ENCODE measurements around the gene ACSS3.

The ACSS3 gene

DNA sequence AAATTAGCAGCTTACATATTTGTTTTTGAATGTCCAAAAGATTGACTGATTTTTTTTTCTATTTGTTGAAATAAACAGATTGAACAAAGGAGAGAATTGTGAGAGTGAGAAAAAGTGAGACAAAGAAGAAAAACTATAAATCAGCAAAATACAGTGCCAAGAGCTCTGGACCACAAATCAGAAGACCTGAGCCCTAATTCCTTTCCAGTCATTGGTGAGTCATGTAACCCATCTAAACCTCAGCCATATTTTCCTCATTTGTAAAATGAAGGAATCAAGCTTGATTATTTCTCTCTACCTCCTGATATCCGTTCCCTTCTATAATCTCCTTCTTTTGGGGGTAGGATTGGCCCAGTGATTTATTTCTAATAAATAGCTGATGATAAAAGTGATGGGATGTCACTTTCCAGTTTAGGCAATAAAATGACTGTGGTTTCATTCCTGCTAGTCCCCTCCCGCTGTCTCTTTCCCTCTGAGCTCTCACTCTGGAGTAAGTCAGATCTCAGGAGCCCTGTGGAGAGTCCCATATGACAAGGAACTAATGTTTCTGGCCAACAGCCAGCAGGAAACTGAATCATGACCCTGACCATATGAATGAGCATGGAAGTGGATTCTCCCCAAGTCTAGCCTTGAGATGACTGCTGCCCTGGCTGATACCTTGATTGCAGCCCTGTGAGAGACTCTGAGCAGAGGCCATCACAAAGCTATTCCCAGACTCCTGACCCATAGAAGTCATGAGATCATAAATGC, 218.9 kb downstream of the ACSS3 start:
- H3K4me1 ChIP-seq (ENCODE audit: control insufficient read depth, insufficient read depth, low read depth, low read length) = peaks cover 2% of the 10 kb centered on the region
- no peak overlapping the region for H3K4ac ChIP-seq (ENCODE audit: low read depth in 1 of 2, low read length in 2 of 2)
- H3K27me3 ChIP-seq (ENCODE audit: control insufficient read depth in 1 of 2, insufficient read depth in 1 of 2, low read length in 2 of 2) = no peaks in the 10 kb centered on the region
- no peak overlapping the region for H2AK5ac ChIP-seq (ENCODE audit: low read length, severe bottlenecking)
- H4K91ac ChIP-seq (ENCODE audit: low read length) = no peak overlapping the region
- no peak overlapping the region for H3K18ac ChIP-seq (ENCODE audit: low read depth in 1 of 2, low read length in 2 of 2)
- H3K36me3 ChIP-seq (ENCODE audit: control insufficient read depth in 1 of 2, insufficient read depth in 2 of 2, low read depth in 1 of 2, low read length in 2 of 2) = no peaks in the 10 kb centered on the region
- DNase-seq = peak; percentile 52
- no peak overlapping the region for H2BK15ac ChIP-seq (ENCODE audit: low read depth, poor library complexity, severe bottlenecking)
- H3K4me3 ChIP-seq (ENCODE audit: insufficient read depth in 1 of 2, low read depth in 1 of 2, low read length in 2 of 2) = no peak overlapping the region
- 86% methylated on average over 1 of the region's 2 CpGs for WGBS
- no peak overlapping the region for H2BK5ac ChIP-seq (ENCODE audit: low read depth, low read length, poor library complexity, severe bottlenecking)
- H3K14ac ChIP-seq (ENCODE audit: low read length in 2 of 2) = no peak overlapping the region
- no peak overlapping the region for H2BK12ac ChIP-seq (ENCODE audit: low read length in 2 of 2)
- H2BK120ac ChIP-seq (ENCODE audit: low read depth, low read length) = no peak overlapping the region
- H3K23ac ChIP-seq (ENCODE audit: low read length in 2 of 2) = no peak overlapping the region
- H2AFZ ChIP-seq (ENCODE audit: low read depth, low read length) = no peak overlapping the region
- no peak overlapping the region for H3K9ac ChIP-seq (ENCODE audit: low read length)
- H3K9me3 ChIP-seq (ENCODE audit: control insufficient read depth, low read length) = no peaks in the 10 kb centered on the region
- H3K4me2 ChIP-seq (ENCODE audit: low read length, poor library complexity, severe bottlenecking) = no peak overlapping the region
- H3K27ac ChIP-seq (ENCODE audit: low read length, poor library complexity, severe bottlenecking) = no peak overlapping the region
- no peaks in the 10 kb centered on the region for H3K79me1 ChIP-seq (replicated peaks; ENCODE audit: low read length, poor library complexity, severe bottlenecking)
- no peak overlapping the region for H4K8ac ChIP-seq (ENCODE audit: low read length)

DNA sequence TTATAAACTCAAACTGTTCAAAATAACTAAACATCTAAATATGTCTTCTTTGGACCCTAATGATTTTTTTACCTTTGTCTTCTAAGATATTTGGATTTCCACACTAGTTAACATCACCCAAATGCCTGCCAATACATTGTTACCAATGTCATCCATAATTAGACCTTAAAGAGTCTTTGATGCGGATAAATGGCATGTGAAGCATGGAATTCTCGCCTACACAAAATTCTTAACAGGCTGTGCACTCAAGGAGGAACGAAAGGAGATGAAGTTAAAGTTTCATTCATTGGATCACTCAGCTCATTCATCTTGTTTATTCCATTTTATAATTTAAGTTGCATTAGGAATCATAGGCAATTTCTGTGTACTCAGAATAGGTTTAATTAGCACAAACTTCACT, 219.7 kb downstream of the ACSS3 start:
- no peak overlapping the region for H3K27ac ChIP-seq (ENCODE audit: low read length, poor library complexity, severe bottlenecking)
- H2BK120ac ChIP-seq (ENCODE audit: low read depth, low read length) = no peak overlapping the region
- H2BK5ac ChIP-seq (ENCODE audit: low read depth, low read length, poor library complexity, severe bottlenecking) = no peak overlapping the region
- no peak overlapping the region for H4K91ac ChIP-seq (ENCODE audit: low read length)
- no peak overlapping the region for H4K8ac ChIP-seq (ENCODE audit: low read length)
- H3K4ac ChIP-seq (ENCODE audit: low read depth in 1 of 2, low read length in 2 of 2) = no peak overlapping the region
- H3K4me2 ChIP-seq (ENCODE audit: low read length, poor library complexity, severe bottlenecking) = no peak overlapping the region
- no peak for DNase-seq
- H3K9me3 ChIP-seq (ENCODE audit: control insufficient read depth, low read length) = no peaks in the 10 kb centered on the region
- no peak overlapping the region for H2BK15ac ChIP-seq (ENCODE audit: low read depth, poor library complexity, severe bottlenecking)
- H2AFZ ChIP-seq (ENCODE audit: low read depth, low read length) = no peak overlapping the region
- 96% methylated on average over 2 of the region's 3 CpGs for WGBS
- H3K4me1 ChIP-seq (ENCODE audit: control insufficient read depth, insufficient read depth, low read depth, low read length) = peaks cover 2% of the 10 kb centered on the region
- H3K4me3 ChIP-seq (ENCODE audit: insufficient read depth in 1 of 2, low read depth in 1 of 2, low read length in 2 of 2) = no peak overlapping the region
- no peak overlapping the region for H2BK12ac ChIP-seq (ENCODE audit: low read length in 2 of 2)
- H3K18ac ChIP-seq (ENCODE audit: low read depth in 1 of 2, low read length in 2 of 2) = no peak overlapping the region
- no peaks in the 10 kb centered on the region for H3K36me3 ChIP-seq (ENCODE audit: control insufficient read depth in 1 of 2, insufficient read depth in 2 of 2, low read depth in 1 of 2, low read length in 2 of 2)
- H3K79me1 ChIP-seq (replicated peaks; ENCODE audit: low read length, poor library complexity, severe bottlenecking) = no peaks in the 10 kb centered on the region
- no peak overlapping the region for H3K23ac ChIP-seq (ENCODE audit: low read length in 2 of 2)
- H3K9ac ChIP-seq (ENCODE audit: low read length) = no peak overlapping the region
- H3K27me3 ChIP-seq (ENCODE audit: control insufficient read depth in 1 of 2, insufficient read depth in 1 of 2, low read length in 2 of 2) = no peaks in the 10 kb centered on the region
- no peak overlapping the region for H3K14ac ChIP-seq (ENCODE audit: low read length in 2 of 2)
- no peak overlapping the region for H2AK5ac ChIP-seq (ENCODE audit: low read length, severe bottlenecking)

DNA sequence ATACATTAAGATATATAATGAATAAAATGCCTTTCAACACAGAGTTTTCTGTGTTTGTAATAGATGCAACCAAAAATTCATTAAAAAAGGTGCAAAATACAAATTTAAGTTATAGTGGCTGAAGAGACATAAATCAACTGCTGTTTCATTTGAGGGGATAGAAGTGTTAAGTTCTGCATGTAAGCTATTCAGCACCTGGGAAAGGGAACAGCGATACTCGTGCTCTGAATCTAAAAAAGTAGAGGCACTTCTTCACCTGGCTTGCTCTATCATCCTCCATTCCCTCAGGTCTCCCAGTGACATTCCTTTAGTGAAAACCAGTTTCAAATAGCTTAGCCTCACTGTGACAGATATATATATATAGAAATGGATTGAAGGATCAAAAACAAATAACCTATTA, 222.6 kb downstream of the ACSS3 start:
- H3K27me3 ChIP-seq (ENCODE audit: control insufficient read depth in 1 of 2, insufficient read depth in 1 of 2, low read length in 2 of 2) = no peaks in the 10 kb centered on the region
- H2BK12ac ChIP-seq (ENCODE audit: low read length in 2 of 2) = no peak overlapping the region
- no peak overlapping the region for H3K4ac ChIP-seq (ENCODE audit: low read depth in 1 of 2, low read length in 2 of 2)
- H2BK5ac ChIP-seq (ENCODE audit: low read depth, low read length, poor library complexity, severe bottlenecking) = no peak overlapping the region
- H2BK15ac ChIP-seq (ENCODE audit: low read depth, poor library complexity, severe bottlenecking) = no peak overlapping the region
- no peak overlapping the region for H3K23ac ChIP-seq (ENCODE audit: low read length in 2 of 2)
- no peak overlapping the region for H3K9ac ChIP-seq (ENCODE audit: low read length)
- no peak overlapping the region for H4K91ac ChIP-seq (ENCODE audit: low read length)
- no CpG with 5 or more reads among the region's 2 CpGs for WGBS
- no peaks in the 10 kb centered on the region for H3K36me3 ChIP-seq (ENCODE audit: control insufficient read depth in 1 of 2, insufficient read depth in 2 of 2, low read depth in 1 of 2, low read length in 2 of 2)
- H3K27ac ChIP-seq (ENCODE audit: low read length, poor library complexity, severe bottlenecking) = no peak overlapping the region
- H2AFZ ChIP-seq (ENCODE audit: low read depth, low read length) = no peak overlapping the region
- H3K4me2 ChIP-seq (ENCODE audit: low read length, poor library complexity, severe bottlenecking) = no peak overlapping the region
- no peak for DNase-seq
- no peak overlapping the region for H2BK120ac ChIP-seq (ENCODE audit: low read depth, low read length)
- H3K18ac ChIP-seq (ENCODE audit: low read depth in 1 of 2, low read length in 2 of 2) = no peak overlapping the region
- no peak overlapping the region for H3K14ac ChIP-seq (ENCODE audit: low read length in 2 of 2)
- H3K9me3 ChIP-seq (ENCODE audit: control insufficient read depth, low read length) = no peaks in the 10 kb centered on the region
- peaks cover 2% of the 10 kb centered on the region for H3K4me1 ChIP-seq (ENCODE audit: control insufficient read depth, insufficient read depth, low read depth, low read length)
- no peaks in the 10 kb centered on the region for H3K79me1 ChIP-seq (replicated peaks; ENCODE audit: low read length, poor library complexity, severe bottlenecking)
- H2AK5ac ChIP-seq (ENCODE audit: low read length, severe bottlenecking) = no peak overlapping the region
- H4K8ac ChIP-seq (ENCODE audit: low read length) = no peak overlapping the region
- H3K4me3 ChIP-seq (ENCODE audit: insufficient read depth in 1 of 2, low read depth in 1 of 2, low read length in 2 of 2) = no peak overlapping the region

DNA sequence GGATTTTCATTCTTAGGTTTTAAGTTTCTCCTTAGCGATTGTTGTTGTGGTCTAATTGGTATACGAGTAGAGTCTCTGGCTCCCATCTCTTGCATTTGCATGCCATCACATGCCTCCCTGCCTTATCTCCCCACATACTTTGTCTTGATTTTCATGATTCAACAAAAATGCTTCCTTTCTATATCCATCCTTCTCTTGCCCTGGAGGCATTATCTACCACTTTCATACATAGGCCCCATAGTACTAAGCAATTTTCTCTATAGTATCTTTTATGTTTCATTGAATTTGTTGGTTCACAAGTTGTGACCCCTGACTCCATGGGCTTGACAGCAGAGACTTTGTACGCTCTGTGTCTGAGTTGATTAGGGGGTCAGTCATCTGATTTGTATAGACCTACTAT, 226.1 kb downstream of the ACSS3 start:
- Histone ChIP-seq H3K9ac (ENCODE audit: low read length) (no peak overlapping the region), H3K23ac (ENCODE audit: low read length in 2 of 2) (no peak overlapping the region), H3K4me2 (ENCODE audit: low read length, poor library complexity, severe bottlenecking) (no peak overlapping the region), H3K79me1 (replicated peaks; ENCODE audit: low read length, poor library complexity, severe bottlenecking) (no peaks in the 10 kb centered on the region), H2BK15ac (ENCODE audit: low read depth, poor library complexity, severe bottlenecking) (no peak overlapping the region), H2AFZ (ENCODE audit: low read depth, low read length) (no peak overlapping the region), H3K4ac (ENCODE audit: low read depth in 1 of 2, low read length in 2 of 2) (no peak overlapping the region), H2AK5ac (ENCODE audit: low read length, severe bottlenecking) (no peak overlapping the region), H2BK12ac (ENCODE audit: low read length in 2 of 2) (no peak overlapping the region), H3K4me1 (ENCODE audit: control insufficient read depth, insufficient read depth, low read depth, low read length) (no peaks in the 10 kb centered on the region), H4K91ac (ENCODE audit: low read length) (no peak overlapping the region), H3K14ac (ENCODE audit: low read length in 2 of 2) (no peak overlapping the region), H3K18ac (ENCODE audit: low read depth in 1 of 2, low read length in 2 of 2) (no peak overlapping the region), H4K8ac (ENCODE audit: low read length) (no peak overlapping the region), H3K36me3 (ENCODE audit: control insufficient read depth in 1 of 2, insufficient read depth in 2 of 2, low read depth in 1 of 2, low read length in 2 of 2) (no peaks in the 10 kb centered on the region), H2BK5ac (ENCODE audit: low read depth, low read length, poor library complexity, severe bottlenecking) (no peak overlapping the region), H3K9me3 (ENCODE audit: control insufficient read depth, low read length) (no peaks in the 10 kb centered on the region), H3K4me3 (ENCODE audit: insufficient read depth in 1 of 2, low read depth in 1 of 2, low read length in 2 of 2) (no peak overlapping the region), H3K27me3 (ENCODE audit: control insufficient read depth in 1 of 2, insufficient read depth in 1 of 2, low read length in 2 of 2) (no peaks in the 10 kb centered on the region), H2BK120ac (ENCODE audit: low read depth, low read length) (no peak overlapping the region), H3K27ac (ENCODE audit: low read length, poor library complexity, severe bottlenecking) (no peak overlapping the region)
- no peak for DNase-seq
- WGBS = 88% methylated on average over 3 of the region's 3 CpGs
